ENCODE results near the gene SH3BP4. TPM values are rescaled to one million over a fixed set of nuclear protein-coding genes. Genes with fewer than 3 reads are reported as not detected.

The SH3BP4 gene
- total RNA-seq, 1 experiment from 2014 or later: not detected

GRCh38 chr2:235094457-235094856 is 142.6 kb downstream of the SH3BP4 start:
- DNase-seq: no peak
- Histone ChIP-seq H3K79me2 (ENCODE audit: low read length) (no peaks in the 10 kb centered on the region), H3K9me3 (ENCODE audit: low read length) (no peaks in the 10 kb centered on the region), H3K9ac (ENCODE audit: low read length) (no peak overlapping the region), H3K4me2 (ENCODE audit: low read depth, low read length, poor library complexity, severe bottlenecking) (no peak overlapping the region), H3K4me1 (ENCODE audit: low read length) (no peaks in the 10 kb centered on the region), H3K36me3 (ENCODE audit: insufficient read depth, low read length) (no peaks in the 10 kb centered on the region), H2AFZ (ENCODE audit: low read length) (no peak overlapping the region), H3K4me3 (ENCODE audit: low read length) (no peak overlapping the region), H3K27me3 (ENCODE audit: low read length) (no peaks in the 10 kb centered on the region), H3K9me2 (replicated peaks; ENCODE audit: insufficient read depth, low read length) (no peaks in the 10 kb centered on the region), H4K20me1 (ENCODE audit: insufficient read depth, low read depth, low read length) (no peaks in the 10 kb centered on the region), H3K27ac (ENCODE audit: low read length) (no peak overlapping the region)

- Histone ChIP-seq H3K27me3 (ENCODE audit: low read length) (no peaks in the 10 kb centered on the region), H3K4me1 (ENCODE audit: low read length) (no peaks in the 10 kb centered on the region), H3K9me2 (replicated peaks; ENCODE audit: insufficient read depth, low read length) (no peaks in the 10 kb centered on the region), H3K36me3 (ENCODE audit: insufficient read depth, low read length) (no peaks in the 10 kb centered on the region), H3K9me3 (ENCODE audit: low read length) (no peaks in the 10 kb centered on the region), H3K79me2 (ENCODE audit: low read length) (no peaks in the 10 kb centered on the region), H2AFZ (ENCODE audit: low read length) (no peak overlapping the region), H3K4me3 (ENCODE audit: low read length) (no peak overlapping the region), H3K4me2 (ENCODE audit: low read depth, low read length, poor library complexity, severe bottlenecking) (no peak overlapping the region), H4K20me1 (ENCODE audit: insufficient read depth, low read depth, low read length) (no peaks in the 10 kb centered on the region), H3K27ac (ENCODE audit: low read length) (no peak overlapping the region), H3K9ac (ENCODE audit: low read length) (no peak overlapping the region)
- no peak for DNase-seq
These were observed 143.8 kb downstream of the SH3BP4 start for GRCh38 chr2:235095569-235095968.

GRCh38 chr2:235096447-235096846 is 144.6 kb downstream of the SH3BP4 start:
- DNase-seq: no peak
- H3K9me2 ChIP-seq (replicated peaks; ENCODE audit: insufficient read depth, low read length): no peaks in the 10 kb centered on the region
- no peak overlapping the region for H3K4me3 ChIP-seq (ENCODE audit: low read length)
- no peak overlapping the region for H2AFZ ChIP-seq (ENCODE audit: low read length)
- H3K4me1 ChIP-seq (ENCODE audit: low read length): no peaks in the 10 kb centered on the region
- H3K9ac ChIP-seq (ENCODE audit: low read length): no peak overlapping the region
- H3K36me3 ChIP-seq (ENCODE audit: insufficient read depth, low read length): no peaks in the 10 kb centered on the region
- H3K9me3 ChIP-seq (ENCODE audit: low read length): no peaks in the 10 kb centered on the region
- H3K27me3 ChIP-seq (ENCODE audit: low read length): no peaks in the 10 kb centered on the region
- H4K20me1 ChIP-seq (ENCODE audit: insufficient read depth, low read depth, low read length): no peaks in the 10 kb centered on the region
- H3K27ac ChIP-seq (ENCODE audit: low read length): no peak overlapping the region
- no peaks in the 10 kb centered on the region for H3K79me2 ChIP-seq (ENCODE audit: low read length)
- H3K4me2 ChIP-seq (ENCODE audit: low read depth, low read length, poor library complexity, severe bottlenecking): no peak overlapping the region

GRCh38 chr2:235097196-235097595 is 145.4 kb downstream of the SH3BP4 start:
- Histone ChIP-seq H2AFZ (ENCODE audit: low read length) (no peak overlapping the region), H3K27ac (ENCODE audit: low read length) (no peak overlapping the region), H3K9me3 (ENCODE audit: low read length) (no peaks in the 10 kb centered on the region), H3K9ac (ENCODE audit: low read length) (no peak overlapping the region), H3K36me3 (ENCODE audit: insufficient read depth, low read length) (no peaks in the 10 kb centered on the region), H3K9me2 (replicated peaks; ENCODE audit: insufficient read depth, low read length) (no peaks in the 10 kb centered on the region), H3K4me1 (ENCODE audit: low read length) (no peaks in the 10 kb centered on the region), H4K20me1 (ENCODE audit: insufficient read depth, low read depth, low read length) (no peaks in the 10 kb centered on the region), H3K27me3 (ENCODE audit: low read length) (no peaks in the 10 kb centered on the region), H3K4me2 (ENCODE audit: low read depth, low read length, poor library complexity, severe bottlenecking) (no peak overlapping the region), H3K4me3 (ENCODE audit: low read length) (no peak overlapping the region), H3K79me2 (ENCODE audit: low read length) (no peaks in the 10 kb centered on the region)
- no peak for DNase-seq

GRCh38 chr2:235098269-235098668 is 146.5 kb downstream of the SH3BP4 start:
- Histone ChIP-seq H3K4me1 (ENCODE audit: low read length) (no peaks in the 10 kb centered on the region), H3K27me3 (ENCODE audit: low read length) (no peaks in the 10 kb centered on the region), H4K20me1 (ENCODE audit: insufficient read depth, low read depth, low read length) (no peaks in the 10 kb centered on the region), H3K9ac (ENCODE audit: low read length) (no peak overlapping the region), H3K9me3 (ENCODE audit: low read length) (no peaks in the 10 kb centered on the region), H3K4me2 (ENCODE audit: low read depth, low read length, poor library complexity, severe bottlenecking) (no peak overlapping the region), H3K27ac (ENCODE audit: low read length) (no peak overlapping the region), H3K36me3 (ENCODE audit: insufficient read depth, low read length) (no peaks in the 10 kb centered on the region), H3K4me3 (ENCODE audit: low read length) (no peak overlapping the region), H2AFZ (ENCODE audit: low read length) (no peak overlapping the region), H3K9me2 (replicated peaks; ENCODE audit: insufficient read depth, low read length) (no peaks in the 10 kb centered on the region), H3K79me2 (ENCODE audit: low read length) (no peaks in the 10 kb centered on the region)
- DNase-seq: no peak

GRCh38 chr2:235098736-235099494 is 147.1 kb downstream of the SH3BP4 start:
- Histone ChIP-seq H3K9me3 (ENCODE audit: low read length) (no peaks in the 10 kb centered on the region), H3K4me1 (ENCODE audit: low read length) (no peaks in the 10 kb centered on the region), H4K20me1 (ENCODE audit: insufficient read depth, low read depth, low read length) (no peaks in the 10 kb centered on the region), H3K36me3 (ENCODE audit: insufficient read depth, low read length) (no peaks in the 10 kb centered on the region), H3K27ac (ENCODE audit: low read length) (no peak overlapping the region), H3K27me3 (ENCODE audit: low read length) (no peaks in the 10 kb centered on the region), H2AFZ (ENCODE audit: low read length) (no peak overlapping the region), H3K4me2 (ENCODE audit: low read depth, low read length, poor library complexity, severe bottlenecking) (no peak overlapping the region), H3K9ac (ENCODE audit: low read length) (no peak overlapping the region), H3K9me2 (replicated peaks; ENCODE audit: insufficient read depth, low read length) (no peaks in the 10 kb centered on the region), H3K79me2 (ENCODE audit: low read length) (no peaks in the 10 kb centered on the region), H3K4me3 (ENCODE audit: low read length) (no peak overlapping the region)
- DNase-seq: no peak

- Histone ChIP-seq H3K27ac (ENCODE audit: low read length) (no peak overlapping the region), H3K9me3 (ENCODE audit: low read length) (no peaks in the 10 kb centered on the region), H2AFZ (ENCODE audit: low read length) (no peak overlapping the region), H3K9me2 (replicated peaks; ENCODE audit: insufficient read depth, low read length) (no peaks in the 10 kb centered on the region), H3K27me3 (ENCODE audit: low read length) (no peaks in the 10 kb centered on the region), H3K4me1 (ENCODE audit: low read length) (no peaks in the 10 kb centered on the region), H3K9ac (ENCODE audit: low read length) (no peak overlapping the region), H3K4me3 (ENCODE audit: low read length) (no peak overlapping the region), H3K36me3 (ENCODE audit: insufficient read depth, low read length) (no peaks in the 10 kb centered on the region), H4K20me1 (ENCODE audit: insufficient read depth, low read depth, low read length) (no peaks in the 10 kb centered on the region), H3K79me2 (ENCODE audit: low read length) (no peaks in the 10 kb centered on the region), H3K4me2 (ENCODE audit: low read depth, low read length, poor library complexity, severe bottlenecking) (no peak overlapping the region)
- no peak for DNase-seq
These were observed 151.1 kb downstream of the SH3BP4 start for GRCh38 chr2:235102896-235103295.

All from Karpas-422 (cell line).